Daoy (cell line): ENCODE results near the gene JMJD4. TPM values are rescaled to one million over a fixed set of nuclear protein-coding genes. Genes with fewer than 3 reads are reported as not detected.

Source experiments
- DNase-seq: peaks from one replicate; pipeline ENCODE4 v3.0.0-alpha.2; 2015; ENCODE audit warnings: low read depth
- total RNA-seq: library from RNA; depleted of rRNA; stranded (reverse); fragments of >200 nt; shearing (Covaris generic); gene quantifications from 2 replicates; pipeline ENCODE4 v1.2.3, GENCODE V29; 2014

JMJD4 gene
- total RNA-seq, 1 experiment from 2014 or later, result 22.3 TPM

- DNase-seq, result no peak
These were observed 33.5 kb upstream of the JMJD4 start for GRCh38 chr1:227768640-227769039.

- DNase-seq, result no peak
These were observed 33.0 kb upstream of the JMJD4 start for GRCh38 chr1:227768125-227768439.

- no peak for DNase-seq
These were observed 32.5 kb upstream of the JMJD4 start for GRCh38 chr1:227767401-227768124.

GRCh38 chr1:227766653-227767277 is 31.7 kb upstream of the JMJD4 start:
- DNase-seq, result no peak

- DNase-seq, result peak; percentile 73
These were observed 31.0 kb upstream of the JMJD4 start for GRCh38 chr1:227766015-227766634.

- DNase-seq, result no peak
These were observed 30.3 kb upstream of the JMJD4 start for GRCh38 chr1:227765261-227766014.

- DNase-seq, result no peak
These were observed 28.9 kb upstream of the JMJD4 start for GRCh38 chr1:227764019-227764391.

- DNase-seq, result no peak
These were observed 28.3 kb upstream of the JMJD4 start for GRCh38 chr1:227763246-227764018.

GRCh38 chr1:227762231-227762911 is 27.3 kb upstream of the JMJD4 start:
- DNase-seq, result peak; percentile 86

- DNase-seq, result no peak
These were observed 26.6 kb upstream of the JMJD4 start for GRCh38 chr1:227761621-227762230.

- no peak for DNase-seq
These were observed 25.3 kb upstream of the JMJD4 start for GRCh38 chr1:227760377-227760776.

GRCh38 chr1:227759341-227760300 is 24.5 kb upstream of the JMJD4 start:
- DNase-seq, result peak; percentile 93

- no peak for DNase-seq
These were observed 23.3 kb upstream of the JMJD4 start for GRCh38 chr1:227758366-227758765.

- no peak for DNase-seq
These were observed 22.7 kb upstream of the JMJD4 start for GRCh38 chr1:227757781-227758180.

- DNase-seq, result no peak
These were observed 21.3 kb upstream of the JMJD4 start for GRCh38 chr1:227756172-227756959.

- DNase-seq, result no peak
These were observed 19.9 kb upstream of the JMJD4 start for GRCh38 chr1:227754958-227755357.

GRCh38 chr1:227753999-227754711 is 19.1 kb upstream of the JMJD4 start:
- no peak for DNase-seq
